Measurements from ENCODE around the gene FXYD4.

- TF ChIP-seq EZH2phosphoT487 (IDR thresholded peaks at IDR 0.05; ENCODE audit: insufficient read depth, low read depth) (no peak), EZH2 (IDR thresholded peaks at IDR 0.05; ENCODE audit: insufficient read depth, poor library complexity, severe bottlenecking) (no peak)
These were observed at the start of gene FXYD4 for GRCh38 chr10:43371418-43371817.

Data from GM23248 (cell line).